Skeletal muscle tissue (tissue), 2 donors: ENCODE data around the gene IL17RE. TPM values are rescaled to one million over a fixed set of nuclear protein-coding genes. Genes with fewer than 3 reads are reported as not detected.

Experiments
- small RNA-seq: library from RNA; depleted of rRNA; stranded (forward); fragments of <200 nt; gene quantifications from one replicate; pipeline ENCODE3, GENCODE V24; 2014
- total RNA-seq: library from RNA; depleted of rRNA; stranded (reverse); fragments of >200 nt; gene quantifications from one replicate; pipeline ENCODE4 v1.2.3, GENCODE V29; 2014

The IL17RE gene
- total RNA-seq, 1 donor from 2014 or later: not detected

Small RNAs within 50 kb of the gene (small RNA-seq; reads per million reads assigned to genes)
- not detected for gene RNU6-882P

Other genes starting within 250 kb of the IL17RE start
- 0.52 TPM for gene CPNE9, start 199.0 kb upstream of the IL17RE start, total RNA-seq
- gene BRPF1, start 171.1 kb upstream of the IL17RE start, total RNA-seq: 10.4 TPM
- 29.2 TPM for gene OGG1, start 152.9 kb upstream of the IL17RE start, total RNA-seq
- gene CAMK1, start 132.9 kb upstream of the IL17RE start, total RNA-seq: 23.0 TPM
- gene TADA3, start 110.4 kb upstream of the IL17RE start, total RNA-seq: 27.1 TPM
- gene ARPC4, start 109.8 kb upstream of the IL17RE start, total RNA-seq: 65.2 TPM
- 13.6 TPM for gene TTLL3, start 92.6 kb upstream of the IL17RE start, total RNA-seq
- 14.6 TPM for gene RPUSD3, start 58.8 kb upstream of the IL17RE start, total RNA-seq
- 9.4 TPM for gene CIDEC, start 22.6 kb upstream of the IL17RE start, total RNA-seq
- gene JAGN1, start 12.2 kb upstream of the IL17RE start, total RNA-seq: 35.0 TPM
- 12.5 TPM for gene IL17RC, start 14.2 kb downstream of the IL17RE start, total RNA-seq
- 12.0 TPM for gene CRELD1, start 31.0 kb downstream of the IL17RE start, total RNA-seq
- 0.52 TPM for gene PRRT3, start 49.6 kb downstream of the IL17RE start, total RNA-seq
- 27.1 TPM for gene EMC3, start 84.0 kb downstream of the IL17RE start, total RNA-seq
- gene FANCD2, start 123.6 kb downstream of the IL17RE start, total RNA-seq: 11.5 TPM
- gene FANCD2OS, start 205.4 kb downstream of the IL17RE start, total RNA-seq: not detected
- 85.6 TPM for gene BRK1, start 212.8 kb downstream of the IL17RE start, total RNA-seq
- gene VHL, start 238.9 kb downstream of the IL17RE start, total RNA-seq: 35.0 TPM